Measurements from ENCODE around the gene SCARB2.
A peak's percentile ranks its signal among the peaks of the same experiment; 100 is the strongest.
"Not testable (repeated sequence)": the region's sequence is repeated elsewhere in the genome, so short reads cannot be mapped to it uniquely, and the experiment has no call there.

Gene SCARB2, protein sequence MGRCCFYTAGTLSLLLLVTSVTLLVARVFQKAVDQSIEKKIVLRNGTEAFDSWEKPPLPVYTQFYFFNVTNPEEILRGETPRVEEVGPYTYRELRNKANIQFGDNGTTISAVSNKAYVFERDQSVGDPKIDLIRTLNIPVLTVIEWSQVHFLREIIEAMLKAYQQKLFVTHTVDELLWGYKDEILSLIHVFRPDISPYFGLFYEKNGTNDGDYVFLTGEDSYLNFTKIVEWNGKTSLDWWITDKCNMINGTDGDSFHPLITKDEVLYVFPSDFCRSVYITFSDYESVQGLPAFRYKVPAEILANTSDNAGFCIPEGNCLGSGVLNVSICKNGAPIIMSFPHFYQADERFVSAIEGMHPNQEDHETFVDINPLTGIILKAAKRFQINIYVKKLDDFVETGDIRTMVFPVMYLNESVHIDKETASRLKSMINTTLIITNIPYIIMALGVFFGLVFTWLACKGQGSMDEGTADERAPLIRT

DNA sequence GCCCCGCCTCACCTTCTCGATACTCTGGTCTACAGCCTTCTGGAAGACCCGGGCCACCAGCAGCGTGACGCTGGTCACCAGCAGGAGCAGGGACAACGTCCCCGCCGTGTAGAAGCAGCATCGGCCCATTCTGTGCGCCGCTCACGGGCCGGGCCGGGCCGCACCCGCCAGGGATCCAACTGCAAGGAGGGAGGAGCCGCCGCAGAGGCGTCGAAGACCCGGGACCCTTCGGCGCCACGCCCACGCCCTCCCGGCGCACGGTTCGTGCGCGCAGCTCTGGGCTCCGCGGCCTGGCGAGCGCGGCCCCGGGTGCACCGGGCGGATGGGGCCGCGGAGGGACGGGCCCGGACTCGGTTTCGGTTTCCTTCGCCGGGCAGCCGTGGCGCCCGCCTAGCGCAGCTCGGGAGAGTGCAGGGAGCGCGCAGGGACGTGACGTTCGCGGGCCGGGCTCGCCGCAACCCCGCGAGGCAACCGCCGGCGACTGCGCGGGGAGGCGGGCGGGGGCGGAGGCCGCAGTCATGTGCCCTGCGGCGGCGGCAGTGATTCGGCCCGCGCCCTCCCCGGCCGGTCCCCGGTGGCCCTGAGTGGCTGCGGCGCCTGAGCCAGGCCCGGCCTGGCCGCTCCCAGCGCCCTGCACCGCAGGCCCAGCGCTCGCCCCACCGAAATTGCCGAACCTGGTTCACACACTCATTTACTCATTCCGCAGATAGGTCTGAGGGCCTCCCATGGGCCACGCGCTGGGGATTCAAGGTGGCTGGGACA is at the start of gene SCARB2:
SCARB2 (minus strand) TSS at position 410 of the 762 bp plus-strand sequence; CDS start at position 129, 281 bp downstream.
- DNase-seq (ENCODE audit: low spot score), result peak; percentile 77

DNA sequence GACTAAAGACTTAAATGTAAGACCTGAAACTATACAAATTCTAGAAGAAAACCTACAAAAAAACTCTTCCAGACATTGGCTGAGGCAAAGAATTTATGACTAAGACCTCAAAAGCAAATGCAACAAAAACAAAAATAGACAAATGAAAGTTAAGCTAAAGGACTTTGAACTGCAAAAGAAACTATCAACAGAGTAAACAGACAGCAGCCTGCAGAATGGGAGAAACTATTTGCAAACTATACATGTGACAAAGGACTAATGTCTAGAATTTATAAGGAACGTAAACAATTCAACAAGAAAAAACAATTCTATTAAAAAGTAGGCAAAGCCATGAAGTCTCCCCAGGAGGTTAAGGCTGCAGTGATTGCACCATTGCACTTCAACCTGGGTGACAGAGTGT is 46.9 kb upstream of the SCARB2 start:
- no peak for DNase-seq (ENCODE audit: low spot score)

DNA sequence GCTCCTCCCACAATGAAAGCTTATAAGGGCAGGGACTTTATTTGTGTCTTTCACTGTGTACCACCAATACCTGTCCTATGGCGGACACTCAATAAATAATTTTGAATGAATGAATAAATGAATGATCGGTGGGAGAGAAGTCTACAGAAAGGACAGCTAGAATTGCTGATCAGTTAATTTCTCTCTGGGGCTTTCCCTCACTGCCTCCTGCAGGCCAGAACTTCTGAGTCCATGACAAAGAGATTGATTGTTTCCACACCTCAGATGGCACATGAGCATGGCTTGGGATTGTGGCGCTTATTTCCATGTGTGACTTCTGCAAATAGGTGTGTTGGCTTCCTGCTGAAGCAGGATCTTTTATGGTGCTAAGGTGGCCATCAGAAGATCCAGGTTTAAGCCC is 44.2 kb upstream of the SCARB2 start:
- no peak for DNase-seq (ENCODE audit: low spot score)

DNA sequence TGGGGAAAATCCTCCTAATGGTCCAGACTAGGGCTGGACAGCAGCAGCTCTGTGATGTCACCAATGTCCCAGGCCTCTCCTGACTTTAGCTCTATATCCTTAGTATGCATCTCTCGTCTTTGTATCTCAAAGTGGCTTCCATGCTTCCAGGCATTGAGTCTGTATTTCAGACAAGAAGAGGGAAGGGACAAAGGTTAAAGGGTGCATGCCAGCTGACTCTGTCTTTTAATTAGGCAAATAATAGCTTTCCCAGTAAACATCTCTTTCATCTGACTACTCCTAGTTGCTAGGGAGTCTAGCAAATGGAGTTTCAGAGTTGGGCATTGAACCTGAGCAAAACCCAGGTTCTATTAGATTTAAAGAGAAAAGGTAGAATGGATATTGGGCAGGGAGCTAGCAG is 43.3 kb upstream of the SCARB2 start:
- no peak for DNase-seq (ENCODE audit: low spot score)

DNA sequence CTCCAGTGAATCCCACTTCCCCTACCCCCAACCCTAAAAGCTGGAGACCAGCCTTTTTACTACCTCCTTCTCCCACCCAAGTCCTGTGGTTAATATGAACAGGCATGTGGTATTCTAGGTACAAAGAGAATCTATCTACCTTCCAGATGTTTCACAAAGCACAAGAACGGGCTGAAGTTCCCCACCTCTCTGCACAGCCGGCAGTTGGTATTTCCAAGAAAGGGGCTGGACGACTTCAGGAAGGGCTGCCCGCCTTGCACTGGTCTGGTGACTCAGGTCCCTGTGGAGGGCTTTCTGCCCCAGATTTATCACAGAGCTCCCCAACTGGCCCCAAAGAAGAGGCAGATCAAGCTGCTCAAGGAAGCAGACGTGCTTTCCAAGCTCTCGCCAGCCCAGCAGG is 42.4 kb upstream of the SCARB2 start:
- DNase-seq (ENCODE audit: low spot score), result no peak

DNA sequence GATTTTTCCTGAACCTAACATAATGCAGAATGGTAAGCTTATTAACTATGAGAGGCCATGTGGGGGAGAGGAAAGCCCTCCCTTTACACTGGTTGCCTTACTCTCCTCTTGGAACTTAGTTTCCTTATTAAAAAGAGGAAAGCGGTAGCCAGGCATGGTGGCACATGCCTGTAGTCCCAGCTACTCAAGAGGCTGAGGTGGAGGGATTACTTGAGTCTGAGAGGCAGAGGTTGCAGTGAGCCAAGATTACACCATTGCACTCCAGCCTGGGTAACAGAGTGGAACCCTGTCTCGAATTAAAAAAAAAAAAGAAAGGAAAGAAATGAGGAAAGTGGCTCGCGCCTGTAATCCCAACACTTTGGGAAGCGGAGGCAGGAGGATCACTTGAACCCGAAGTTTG is 39.9 kb upstream of the SCARB2 start:
- DNase-seq (ENCODE audit: low spot score), result no peak

DNA sequence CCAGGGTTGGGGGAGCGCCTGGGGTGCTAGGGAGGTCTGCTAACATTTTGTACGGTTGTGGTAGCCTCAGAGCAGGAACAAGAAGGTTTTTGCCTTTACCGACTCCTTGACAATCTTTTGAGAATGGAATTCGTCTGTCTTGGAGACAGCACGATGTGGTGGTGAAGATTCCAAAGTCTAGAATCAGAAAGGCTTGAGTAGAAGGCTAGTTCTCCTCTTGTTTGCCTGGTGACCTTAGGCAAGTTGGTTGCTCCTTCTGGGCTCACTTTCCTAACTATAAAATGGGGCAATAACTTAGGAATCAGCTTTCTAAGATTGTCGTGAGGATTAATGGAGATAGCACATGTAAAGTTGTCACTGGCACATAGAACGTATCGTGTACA is 38.6 kb upstream of the SCARB2 start:
- no peak for DNase-seq (ENCODE audit: low spot score)

DNA sequence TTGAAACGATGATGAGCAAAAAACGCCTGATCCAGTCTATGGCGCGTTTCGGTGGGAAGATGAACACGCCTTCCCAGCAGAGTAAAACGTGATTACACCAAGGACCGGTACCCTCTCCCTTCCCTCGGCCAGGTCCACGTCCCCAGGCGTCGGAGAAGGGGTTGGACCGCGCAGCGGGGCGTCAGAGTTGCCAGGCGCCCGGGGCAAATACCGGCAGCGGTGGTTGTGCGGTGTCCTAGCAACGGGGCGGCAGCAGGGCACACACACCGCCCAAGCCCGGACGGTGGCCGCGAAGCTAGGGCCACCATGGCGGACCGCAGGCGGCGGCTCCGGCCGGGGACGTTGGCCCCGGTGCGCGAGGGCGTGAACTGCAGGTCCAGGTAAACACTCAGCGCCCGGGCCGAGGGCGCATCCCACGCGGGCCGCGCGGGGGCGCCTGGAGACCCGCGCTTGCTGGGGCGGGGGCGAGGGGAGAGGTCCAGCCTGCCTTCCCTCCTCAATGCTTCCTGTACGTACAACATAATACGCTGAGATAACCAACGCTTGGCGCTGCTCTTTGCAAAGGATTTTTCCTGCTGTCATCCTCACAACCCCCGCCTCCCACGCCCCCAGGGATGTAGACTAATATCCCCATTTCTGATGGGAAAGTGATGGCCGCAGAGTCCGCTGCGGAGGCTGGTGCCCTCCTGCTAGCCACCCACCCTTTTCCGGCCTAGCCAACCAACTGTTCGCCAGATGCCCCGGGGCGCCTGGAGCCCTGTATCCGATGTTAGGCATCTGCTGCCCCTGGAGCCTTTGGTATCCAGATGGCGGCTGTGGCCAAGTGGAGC is 38.0 kb upstream of the SCARB2 start, which contains the start of gene FAM47E:
FAM47E (plus strand) TSS at position 281 of the 830 bp plus-strand sequence; CDS start at position 307, 26 bp downstream.
- DNase-seq (ENCODE audit: low spot score), result peak; percentile 70

DNA sequence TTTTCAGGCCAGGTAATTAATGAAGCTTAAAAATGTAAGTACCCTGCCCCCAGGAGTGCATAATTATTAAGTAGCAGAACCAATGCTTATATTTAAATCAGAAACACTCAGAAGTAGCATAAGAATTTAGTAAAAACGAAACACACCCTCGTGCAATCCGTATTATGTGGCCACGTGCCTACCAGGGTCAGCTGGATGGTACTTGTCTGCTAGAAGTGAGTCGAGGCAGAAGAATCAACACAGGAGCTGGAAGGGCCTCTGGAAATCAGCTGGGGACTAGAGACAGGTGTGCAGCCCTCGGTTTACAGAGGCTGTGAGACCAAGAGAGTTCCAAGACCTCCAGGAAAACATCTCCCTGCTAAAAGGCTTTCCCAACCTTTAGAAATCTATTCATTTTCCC is 37.3 kb upstream of the SCARB2 start:
- no peak for DNase-seq (ENCODE audit: low spot score)

DNA sequence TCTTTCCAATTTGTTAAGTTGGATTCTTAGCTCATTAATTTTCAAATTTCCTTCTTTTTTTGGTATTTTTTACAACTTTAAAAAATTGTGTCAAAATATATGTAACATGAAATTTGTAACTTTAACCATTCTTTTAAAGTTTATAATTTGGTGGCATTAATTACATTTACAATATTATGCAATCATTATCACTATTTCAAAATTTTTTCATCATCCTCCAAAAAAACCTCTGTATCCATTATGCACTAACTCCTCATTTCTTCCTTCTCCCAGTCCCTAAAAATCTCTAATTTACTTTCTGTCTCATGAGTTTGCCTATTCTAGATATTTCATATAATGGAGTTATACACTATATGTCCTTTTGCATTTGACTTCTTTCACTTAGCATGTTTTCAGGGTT is 33.2 kb upstream of the SCARB2 start:
- DNase-seq (ENCODE audit: low spot score), result no peak

DNA sequence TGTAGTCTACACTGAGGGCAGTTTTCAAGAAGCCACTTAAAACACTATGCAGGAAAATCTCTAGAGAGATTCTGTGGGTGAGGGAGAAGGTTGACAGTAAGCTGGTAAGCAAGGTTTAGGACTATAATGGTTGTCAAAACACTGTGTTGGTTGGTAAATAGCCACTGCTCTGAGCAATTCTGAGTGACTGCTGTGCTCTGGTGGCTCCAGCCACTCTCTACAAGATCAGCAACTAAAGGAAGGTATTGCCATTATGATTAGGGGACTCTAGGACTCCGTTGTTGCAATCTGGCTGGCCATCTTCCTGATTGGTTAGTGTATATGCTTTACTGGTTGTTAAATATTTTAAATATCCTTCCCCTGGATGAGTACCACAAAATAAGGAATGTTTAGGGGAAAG is 32.4 kb upstream of the SCARB2 start:
- DNase-seq (ENCODE audit: low spot score), result no peak

DNA sequence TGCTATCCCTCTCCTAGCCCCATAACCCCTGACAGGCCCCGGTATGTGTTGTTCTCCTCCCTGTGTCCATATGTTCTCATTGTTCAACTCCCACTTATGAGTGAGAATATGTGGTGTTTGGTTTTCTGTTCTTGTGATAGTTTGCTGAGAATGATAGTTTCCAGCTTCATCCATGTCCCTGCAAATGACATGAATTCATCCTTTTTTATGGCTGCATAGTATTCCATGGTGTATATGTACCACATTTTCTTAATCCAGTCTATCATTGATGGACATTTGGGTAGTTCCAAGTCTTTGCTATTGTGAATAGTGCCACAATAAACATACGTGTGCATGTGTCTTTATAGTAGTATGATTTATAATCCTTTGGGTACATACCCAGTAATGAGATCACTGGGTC is 30.3 kb upstream of the SCARB2 start:
- not testable (repeated sequence) for DNase-seq (ENCODE audit: low spot score)

DNA sequence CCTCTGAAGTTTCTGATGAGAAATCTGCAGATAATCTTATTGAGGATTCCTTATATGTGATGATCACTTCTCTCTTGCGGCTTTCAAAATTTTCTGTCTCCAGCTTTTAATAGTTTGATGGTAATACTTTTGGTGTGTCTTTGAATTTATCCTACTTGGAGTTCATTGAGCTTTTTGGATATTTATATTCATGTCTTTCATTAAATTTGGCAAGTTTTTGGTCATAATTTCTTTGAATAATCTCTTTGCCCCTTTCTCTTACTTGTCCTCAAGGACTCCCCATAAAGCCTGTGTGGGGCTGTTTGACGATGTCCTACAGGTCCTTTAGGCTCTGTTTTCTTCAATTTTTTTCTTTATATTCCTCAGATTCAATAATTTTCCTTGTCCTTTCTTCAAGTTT is 26.6 kb upstream of the SCARB2 start:
- no peak for DNase-seq (ENCODE audit: low spot score)

DNA sequence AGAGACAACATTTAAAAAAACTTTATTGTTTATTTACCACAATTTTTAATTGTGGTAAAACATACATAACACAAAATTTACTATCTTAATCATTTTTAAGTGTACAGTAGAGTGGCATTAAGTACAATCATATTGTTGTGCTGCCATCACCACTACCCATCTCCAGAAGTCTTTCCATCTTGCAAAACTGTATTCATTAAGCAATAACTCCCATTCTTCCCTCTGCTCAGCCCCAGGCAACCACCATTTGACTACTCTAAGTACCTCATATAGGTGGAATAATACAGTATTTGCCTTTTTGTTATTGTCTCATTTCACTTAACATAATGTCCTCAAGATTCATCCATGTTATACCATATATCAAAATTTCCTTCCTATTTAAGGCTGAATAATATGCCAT is 25.1 kb upstream of the SCARB2 start:
- DNase-seq (ENCODE audit: low spot score), result no peak

DNA sequence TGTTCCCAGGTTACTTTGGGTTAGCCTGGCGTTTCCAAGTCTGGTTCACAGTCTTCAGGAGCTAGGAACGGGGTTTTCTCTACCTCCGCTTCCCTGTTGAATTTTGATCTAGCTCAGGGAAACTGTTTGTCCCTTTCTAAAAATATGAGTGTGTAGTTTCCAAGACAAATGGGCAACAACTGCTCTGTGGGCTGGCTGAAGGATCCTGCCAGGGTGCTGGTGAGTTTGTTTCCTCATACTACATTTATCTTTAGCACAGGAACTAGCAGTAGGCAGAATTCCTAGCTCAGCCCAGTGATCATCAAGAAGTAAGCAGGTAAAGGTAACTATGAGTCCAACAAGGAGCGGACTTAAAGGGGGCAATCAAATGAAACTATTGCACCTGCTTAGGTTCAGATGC is 24.6 kb upstream of the SCARB2 start:
- no peak for DNase-seq (ENCODE audit: low spot score)

DNA sequence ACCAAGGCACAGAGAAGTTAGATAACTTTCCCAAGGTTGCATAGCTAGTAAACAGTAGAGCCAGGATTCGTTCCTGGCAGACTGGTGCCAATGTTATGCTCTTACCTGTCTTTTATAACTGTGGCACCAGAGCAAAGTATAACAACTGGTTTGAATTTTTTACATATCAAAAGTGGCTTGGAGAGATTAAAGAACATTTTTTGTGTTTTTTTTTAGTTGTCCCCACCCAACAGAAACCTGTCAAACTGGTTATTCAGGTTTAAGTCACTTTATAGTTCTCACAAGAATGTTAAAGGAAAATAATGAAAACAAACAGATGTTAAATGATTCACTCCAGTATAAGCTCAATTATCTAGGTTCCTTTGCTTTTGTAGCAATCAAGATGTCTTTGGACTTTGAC is 22.3 kb upstream of the SCARB2 start:
- no peak for DNase-seq (ENCODE audit: low spot score)

DNA sequence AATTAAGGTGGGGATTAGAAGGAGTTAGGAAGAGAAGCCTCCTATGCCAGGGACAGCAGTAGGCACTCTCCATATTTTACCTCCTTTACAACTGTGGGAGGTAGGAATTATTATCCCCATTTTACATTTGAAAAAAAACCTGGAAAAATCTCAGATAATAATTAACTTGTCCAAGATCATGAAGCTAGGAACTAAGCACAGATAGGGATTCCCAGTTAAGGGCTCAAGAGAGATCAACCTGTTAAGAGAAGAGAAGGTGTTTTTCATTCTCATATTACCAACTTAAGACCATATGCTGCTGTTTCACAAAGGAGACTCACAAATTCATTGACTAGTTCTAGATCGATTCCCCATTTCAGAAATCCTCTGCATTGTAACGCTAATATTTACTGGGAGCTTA is 21.8 kb upstream of the SCARB2 start:
- DNase-seq (ENCODE audit: low spot score), result no peak

DNA sequence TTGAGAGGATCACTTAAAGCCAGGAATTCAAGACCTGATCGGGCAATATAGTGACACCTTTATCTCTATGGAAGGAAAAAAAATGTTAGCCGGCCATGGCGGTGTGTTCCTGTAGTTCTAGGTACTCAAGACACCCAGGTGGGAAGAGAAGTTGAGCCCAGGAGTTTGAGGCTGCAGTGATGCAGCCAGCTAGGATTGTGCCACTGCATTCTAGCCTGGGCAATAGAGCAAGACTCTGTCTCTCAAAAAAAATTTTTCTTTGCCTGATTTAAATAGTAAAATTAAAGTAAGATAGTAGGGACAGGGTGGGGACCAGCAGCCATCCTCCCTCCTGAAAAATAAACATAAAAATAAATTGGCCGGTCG is 21.0 kb upstream of the SCARB2 start:
- DNase-seq (ENCODE audit: low spot score), result no peak

DNA sequence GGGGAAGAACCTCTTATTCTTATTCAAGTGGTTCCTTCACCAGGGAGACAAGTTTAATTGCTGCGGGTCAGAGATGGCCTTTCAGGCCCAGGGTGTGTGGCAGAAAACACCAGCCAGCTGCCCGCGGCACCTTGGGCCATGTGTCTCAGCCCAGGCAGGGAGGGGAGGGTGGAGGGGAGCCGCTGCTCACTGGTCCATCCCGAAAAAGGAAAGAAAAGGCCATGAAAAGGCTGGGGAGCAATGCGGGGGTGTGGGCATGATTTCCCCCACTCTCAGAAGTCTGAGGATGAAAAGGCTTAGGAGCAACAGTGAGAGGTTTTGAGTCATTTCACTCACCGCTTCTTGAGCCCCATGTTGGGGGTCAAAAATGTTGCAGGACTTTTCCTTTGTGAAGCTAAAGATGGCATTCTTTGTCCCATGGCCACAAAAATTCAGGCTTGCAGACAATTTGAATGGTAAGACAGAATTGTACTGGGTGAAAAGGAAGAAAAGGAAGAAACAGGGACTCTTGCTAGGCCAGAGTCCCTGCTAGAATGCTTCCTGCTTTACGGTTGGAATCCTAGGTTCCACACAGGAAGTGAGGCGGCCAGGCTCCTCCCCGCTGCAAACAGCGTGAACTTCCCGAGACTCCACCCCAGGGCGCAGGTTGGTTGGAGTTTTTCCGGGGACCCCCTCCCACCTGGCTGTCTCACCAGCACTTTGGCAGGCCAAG is 20.5 kb upstream of the SCARB2 start:
- no peak for DNase-seq (ENCODE audit: low spot score)

DNA sequence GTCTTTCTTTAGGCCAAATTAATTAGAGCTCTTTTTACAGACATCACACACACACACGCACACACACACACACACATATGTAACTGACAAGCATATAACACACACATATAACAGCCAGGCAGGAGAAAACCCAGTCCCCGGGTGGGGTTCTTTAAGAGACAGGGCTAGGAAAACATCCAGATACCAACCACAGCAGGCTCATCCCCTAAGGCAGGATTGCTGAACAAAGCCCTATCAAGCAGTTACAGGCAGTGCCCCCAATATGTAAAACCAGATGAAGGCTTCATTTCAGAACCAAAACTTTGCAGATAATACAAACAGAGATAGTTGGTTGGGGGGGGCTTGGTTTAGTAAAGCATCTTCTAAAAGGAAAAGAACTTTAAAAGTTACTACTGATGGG is 19.9 kb upstream of the SCARB2 start:
- no peak for DNase-seq (ENCODE audit: low spot score)

DNA sequence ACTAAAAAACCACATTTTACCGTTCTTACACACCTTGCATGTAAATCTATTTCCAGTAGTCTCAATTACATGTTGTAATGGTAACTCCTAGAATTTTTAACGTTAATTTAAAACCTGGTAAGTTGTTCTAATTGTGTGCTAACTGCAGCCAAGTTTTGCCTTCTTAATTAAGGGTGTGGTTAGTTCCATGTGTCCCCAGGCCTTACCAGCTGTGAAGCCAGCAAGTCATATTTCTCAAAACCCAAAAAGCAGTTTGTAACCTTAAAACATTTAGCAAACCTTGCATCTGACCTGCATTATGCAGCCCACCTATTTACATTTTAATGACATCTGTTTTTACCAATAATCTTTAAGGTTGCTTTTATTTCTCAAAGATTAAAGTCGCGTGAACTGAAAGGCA is 19.5 kb upstream of the SCARB2 start:
- DNase-seq (ENCODE audit: low spot score), result no peak

DNA sequence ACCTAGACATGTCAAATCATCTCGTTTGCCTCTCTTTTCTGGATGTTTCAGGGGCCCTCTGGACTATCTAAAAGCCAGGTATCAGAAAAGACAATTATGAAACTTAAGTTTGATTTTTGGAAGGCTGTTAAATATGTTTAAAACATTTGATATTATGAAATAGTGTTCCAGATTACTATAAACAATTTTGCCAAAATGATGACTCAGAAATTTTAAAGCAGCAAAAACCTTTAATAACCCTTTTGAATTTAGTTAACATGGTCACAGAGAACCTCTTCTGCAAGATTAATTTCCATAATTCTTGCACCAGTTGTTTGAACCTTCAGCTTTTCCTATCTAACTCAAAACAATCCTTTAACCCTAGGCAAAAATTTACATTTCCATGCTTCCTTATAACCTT is 19.1 kb upstream of the SCARB2 start:
- no peak for DNase-seq (ENCODE audit: low spot score)
